RPMI7951 (cell line): ENCODE data around the gene DDX10. TPM values are rescaled to one million over a fixed set of nuclear protein-coding genes. Genes with fewer than 3 reads are reported as not detected.
A peak's percentile ranks its signal among the peaks of the same experiment; 100 is the strongest.
"Not testable (repeated sequence)": the region's sequence is repeated elsewhere in the genome, so short reads cannot be mapped to it uniquely, and the experiment has no call there.

Experiments used
- DNase-seq: peaks from one replicate; pipeline ENCODE4 v3.0.0-alpha.2; 2012; ENCODE audit warnings: low read depth
- total RNA-seq: library from RNA; depleted of rRNA; stranded (reverse); fragments of >200 nt; shearing (Covaris generic); gene quantifications from 2 replicates; pipeline ENCODE4 v1.2.3, GENCODE V29; 2014

Gene DDX10
- total RNA-seq, 1 experiment from 2014 or later, result 26.8 TPM

DNA sequence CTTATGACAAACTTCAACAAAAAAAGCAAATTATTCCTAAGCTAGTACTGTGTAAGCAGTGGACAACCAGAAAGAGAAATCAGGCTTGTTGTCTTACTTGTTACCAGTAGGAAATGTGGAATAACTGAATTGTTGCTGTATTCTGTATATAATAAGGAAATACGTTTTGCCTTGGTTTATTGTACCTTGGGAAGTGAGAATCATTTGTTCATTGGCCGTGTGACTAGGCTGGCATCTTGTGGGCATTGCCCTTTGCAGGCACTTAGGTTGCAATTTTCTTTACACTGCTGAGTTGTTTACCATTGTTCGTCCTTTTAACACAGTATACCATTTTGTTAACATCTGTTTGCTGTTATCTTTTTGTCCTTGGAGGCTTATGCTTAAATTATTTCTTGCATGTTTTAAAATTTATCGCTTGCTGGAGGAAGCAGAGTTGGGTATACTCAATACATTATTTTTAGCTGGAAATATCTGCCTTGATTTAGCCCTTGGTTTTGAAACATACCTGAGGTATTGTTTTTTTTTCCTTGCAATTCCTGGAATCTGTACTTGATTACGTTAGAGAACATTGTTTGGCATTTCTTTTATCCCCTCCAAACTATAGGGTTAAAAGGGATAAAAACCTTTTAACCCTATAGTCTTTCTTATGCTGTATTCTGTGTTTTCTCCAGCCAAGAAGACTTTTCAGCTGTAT lies 109.3 kb downstream of the DDX10 start:
- DNase-seq, result no peak

DNA sequence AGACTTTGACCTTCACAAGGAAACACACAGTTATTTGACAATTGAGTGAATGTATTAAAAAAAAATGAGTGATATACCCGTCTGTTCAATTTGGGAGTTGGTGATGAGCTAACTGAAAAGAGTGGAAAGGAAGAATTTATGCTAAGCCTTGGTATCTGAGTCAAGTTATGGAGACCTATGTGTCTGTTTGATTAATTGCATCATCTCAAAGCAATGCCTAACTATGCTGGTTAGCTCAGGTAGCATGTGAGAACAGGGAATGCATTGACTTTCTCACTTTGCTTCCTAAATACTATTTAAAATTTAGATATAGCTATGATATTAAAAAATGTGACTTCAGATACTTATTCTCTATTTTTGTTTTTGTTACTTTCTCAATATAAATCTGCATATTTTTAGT lies 110.5 kb downstream of the DDX10 start:
- DNase-seq, result no peak

- not testable (repeated sequence) for DNase-seq
Measured at GRCh38 chr11:108779147-108779546, 114.3 kb downstream of the DDX10 start.

DNA sequence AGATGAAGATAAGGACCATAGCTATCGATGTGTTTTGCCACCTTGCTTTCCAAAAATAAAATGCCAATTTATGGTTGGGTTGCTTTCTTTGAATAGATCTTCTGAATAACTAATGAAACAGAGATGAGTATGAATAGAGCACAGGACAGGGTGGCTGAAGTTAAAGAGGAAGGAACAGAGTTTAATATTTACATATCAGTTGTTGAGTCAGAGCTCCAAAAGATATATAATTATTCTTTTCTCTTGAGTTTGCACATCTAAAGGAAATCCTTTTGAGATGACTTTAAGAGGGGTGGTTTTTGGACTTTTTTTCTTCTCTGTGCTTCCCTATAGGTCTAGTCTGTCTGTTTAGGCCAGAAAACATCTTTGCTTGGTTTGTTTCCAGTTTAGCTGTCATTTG lies 115.2 kb downstream of the DDX10 start:
- DNase-seq, result no peak

DNA sequence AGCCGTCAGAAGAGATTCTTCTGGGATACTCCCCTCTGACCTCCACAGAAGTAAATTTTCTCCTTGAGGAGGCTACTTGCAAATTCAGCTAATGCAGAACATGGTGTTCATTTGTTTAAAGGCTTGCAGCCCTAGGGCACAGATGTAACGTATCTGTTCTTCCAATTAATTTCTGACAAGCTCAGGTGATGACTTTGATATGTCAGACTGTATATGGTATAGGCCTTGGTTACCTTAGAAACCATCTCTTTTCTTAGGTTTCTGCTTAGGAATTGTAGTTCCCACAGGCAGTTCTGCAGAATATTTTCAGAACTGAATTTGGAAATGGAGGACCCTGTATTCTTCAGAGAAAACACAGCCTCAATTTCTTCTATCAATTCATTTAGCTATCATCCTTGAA lies 117.1 kb downstream of the DDX10 start:
- DNase-seq, result no peak

- no peak for DNase-seq
Measured at GRCh38 chr11:108786281-108786990, 121.6 kb downstream of the DDX10 start.

DNA sequence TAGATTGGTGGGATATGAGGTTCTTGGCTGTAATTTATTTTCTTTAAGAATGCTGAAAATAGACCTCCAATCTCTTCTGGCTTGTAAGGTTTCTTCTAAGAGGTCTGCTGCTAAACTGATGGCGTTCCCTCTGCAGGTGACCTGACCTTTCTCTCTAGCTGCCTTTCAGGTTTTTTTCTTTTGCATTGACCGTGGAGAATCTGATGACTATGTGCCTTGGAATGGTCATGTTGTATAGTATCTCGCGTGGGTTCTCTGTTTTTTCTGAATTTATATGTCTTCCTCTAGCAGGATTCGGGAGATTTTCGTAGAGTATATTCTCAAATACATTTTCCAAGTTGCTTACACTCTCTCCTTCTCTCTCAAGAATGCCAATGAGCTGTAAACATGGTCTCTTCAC lies 122.2 kb downstream of the DDX10 start:
- no peak for DNase-seq

DNA sequence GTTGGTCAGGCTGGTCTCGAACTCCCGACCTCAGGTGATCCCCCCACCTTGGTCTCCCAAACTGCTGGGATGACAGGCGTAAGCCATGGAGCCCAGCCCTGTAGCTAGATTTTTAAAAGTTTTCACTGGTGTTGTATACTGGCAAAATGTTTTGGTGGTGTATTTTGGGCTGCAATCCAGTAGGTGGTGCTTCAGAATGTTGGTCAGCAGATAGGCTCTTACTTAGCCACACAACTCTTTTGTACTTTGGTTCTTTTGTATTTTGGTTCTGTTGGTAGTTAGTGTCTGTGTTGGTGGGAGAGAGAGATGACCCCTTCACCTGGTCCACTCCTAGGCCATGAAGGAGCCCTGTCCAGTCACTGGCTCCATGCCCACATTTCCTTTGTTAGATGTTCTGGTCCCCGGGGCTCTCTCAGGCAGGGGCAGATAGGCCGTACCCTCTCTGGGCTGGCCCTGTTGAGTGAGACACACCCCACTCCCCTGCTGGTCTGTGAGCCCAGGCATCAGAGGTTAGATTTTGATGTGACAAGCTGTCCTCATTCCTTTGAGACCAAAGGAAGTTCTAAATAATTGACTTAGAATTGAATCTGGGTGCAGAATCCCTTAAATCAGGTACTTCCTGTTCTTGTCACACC lies 123.8 kb downstream of the DDX10 start:
- DNase-seq, result peak; percentile 51

GRCh38 chr11:108790501-108791299 lies 125.8 kb downstream of the DDX10 start:
- no peak for DNase-seq

- no peak for DNase-seq
Measured at GRCh38 chr11:108793138-108793537, 128.3 kb downstream of the DDX10 start.

DNA sequence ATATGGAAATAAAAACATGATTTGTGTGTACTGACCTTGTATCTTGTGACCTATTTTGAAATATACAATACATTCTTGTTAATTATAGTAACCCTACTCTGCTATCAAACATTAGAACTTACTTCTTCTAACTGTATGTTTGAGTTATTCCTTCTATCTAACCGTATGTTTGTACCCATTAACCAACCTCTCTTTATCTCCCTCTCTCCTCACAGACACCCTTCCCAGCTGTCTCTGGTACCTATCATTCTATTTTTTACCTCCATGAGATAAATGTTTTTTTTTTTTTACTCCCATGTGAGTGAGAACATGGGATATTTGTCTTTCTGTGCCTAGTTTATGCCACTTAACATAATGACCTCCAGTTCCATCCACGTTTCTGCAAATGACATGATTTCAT lies 128.7 kb downstream of the DDX10 start:
- no peak for DNase-seq

DNA sequence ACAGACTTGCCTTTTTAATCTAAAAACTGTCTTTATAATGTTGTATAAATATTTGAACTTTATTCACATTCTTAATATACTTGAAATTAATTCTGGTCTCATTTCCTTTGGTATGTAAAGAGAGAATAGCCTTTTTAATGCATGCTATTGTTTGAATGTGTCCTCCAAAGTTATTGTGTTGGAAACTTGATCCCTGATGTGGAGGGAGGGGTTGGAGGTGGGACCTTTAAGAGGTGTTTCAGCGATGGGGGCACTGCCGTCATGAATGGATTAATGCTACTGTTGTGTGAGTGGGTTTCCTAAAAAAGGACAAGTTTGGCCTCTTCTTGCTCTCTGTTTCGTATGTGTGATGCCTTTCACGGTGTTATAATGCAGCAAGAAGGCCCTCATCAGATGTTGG lies 131.7 kb downstream of the DDX10 start:
- DNase-seq, result no peak

GRCh38 chr11:108797578-108798100 lies 132.8 kb downstream of the DDX10 start:
- DNase-seq, result no peak

DNA sequence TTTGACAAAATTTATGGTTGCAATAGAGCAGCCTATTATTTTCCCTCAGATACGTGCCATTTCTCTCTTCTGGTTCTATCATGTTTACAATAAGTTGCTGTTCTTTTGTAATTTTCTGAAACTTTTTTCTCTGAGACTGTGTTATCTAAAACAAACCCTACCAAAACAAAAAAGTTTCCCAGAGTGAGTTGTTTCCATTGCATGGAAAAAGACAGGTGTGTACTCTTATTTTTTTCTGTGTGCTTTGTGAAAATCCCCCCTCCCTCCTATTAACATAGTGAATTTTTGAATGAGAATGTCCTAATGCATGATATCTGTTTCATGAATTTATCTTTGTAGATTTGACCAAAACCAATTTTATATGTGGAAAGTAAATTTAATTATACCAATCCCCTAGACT lies 137.6 kb downstream of the DDX10 start:
- no peak for DNase-seq

DNA sequence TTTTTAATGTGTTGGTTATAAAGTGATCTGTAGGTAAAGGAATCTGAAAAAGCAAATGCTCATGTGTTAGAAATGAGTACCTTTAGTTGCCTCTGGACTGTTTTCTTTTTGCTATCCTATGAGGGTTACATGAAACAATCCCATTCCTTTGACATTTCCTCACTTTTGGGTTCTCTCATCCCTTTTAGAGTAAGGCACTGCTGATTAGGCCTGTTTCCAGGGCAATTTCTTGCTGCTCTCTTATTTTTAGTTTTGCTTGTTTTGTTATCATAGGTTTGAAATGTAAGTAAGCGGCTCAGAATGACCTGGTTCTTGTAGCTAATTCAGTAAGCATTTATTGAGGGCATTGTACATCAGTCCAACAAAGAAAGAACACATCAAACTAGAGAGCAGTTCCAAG lies 138.9 kb downstream of the DDX10 start:
- no peak for DNase-seq

DNA sequence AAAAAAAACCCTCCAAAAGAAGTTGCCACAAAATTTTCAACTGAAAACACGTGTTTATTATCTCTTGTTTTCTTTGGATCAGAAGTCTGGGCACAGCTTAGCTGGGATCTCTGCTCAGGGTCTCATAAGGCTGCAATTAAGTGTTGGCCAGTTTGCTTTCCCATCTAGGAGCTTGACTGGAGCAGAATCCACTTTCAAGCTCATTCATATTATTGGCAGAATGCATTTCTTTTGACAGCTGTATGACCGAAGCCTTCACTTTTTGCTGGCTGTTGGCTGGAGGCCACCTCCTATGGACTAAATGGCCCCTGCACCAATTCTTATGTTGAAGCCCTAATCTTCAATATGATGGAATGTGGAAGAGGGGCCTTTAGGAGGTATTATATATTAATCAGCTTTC lies 139.6 kb downstream of the DDX10 start:
- no peak for DNase-seq

GRCh38 chr11:108805030-108805429 lies 140.2 kb downstream of the DDX10 start:
- DNase-seq, result no peak

DNA sequence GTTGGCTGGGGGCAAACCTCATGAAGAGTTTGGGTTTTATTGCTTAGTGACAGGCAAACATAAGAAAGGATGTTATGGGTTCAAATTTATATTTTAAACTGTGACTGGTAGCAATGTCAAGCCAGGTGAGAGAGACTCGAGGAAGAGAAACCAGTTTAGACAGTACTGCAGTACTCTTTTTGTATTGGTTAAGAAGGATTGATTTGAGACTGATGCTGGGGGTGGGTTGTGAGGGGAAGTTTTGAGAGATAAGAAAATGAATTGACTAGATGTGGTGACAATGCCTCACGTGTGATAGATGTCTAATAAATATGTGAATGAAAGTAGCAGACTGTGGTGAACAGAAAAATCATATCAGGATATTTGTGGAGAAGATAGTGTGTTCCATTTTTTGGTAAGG lies 142.4 kb downstream of the DDX10 start:
- DNase-seq, result no peak

DNA sequence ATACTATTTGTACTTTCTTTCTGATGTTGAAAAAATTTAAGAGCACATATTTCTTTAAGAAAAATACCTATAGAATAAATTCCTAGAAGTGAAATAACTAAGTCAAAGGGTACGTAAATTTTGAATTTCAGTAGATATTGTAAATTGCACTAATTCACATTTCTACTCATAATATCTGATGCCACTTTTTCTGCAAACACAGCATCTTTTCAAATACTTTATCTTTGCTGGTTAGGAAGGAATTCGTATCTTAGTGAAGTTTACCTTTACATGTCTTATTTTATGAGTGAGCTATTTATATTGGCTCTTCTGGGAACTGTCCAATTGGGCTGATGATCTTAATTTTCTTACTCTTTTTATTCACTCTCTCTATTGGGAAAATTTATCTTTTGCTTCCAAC lies 148.2 kb downstream of the DDX10 start:
- DNase-seq, result no peak

GRCh38 chr11:108817976-108818375 lies 153.1 kb downstream of the DDX10 start:
- DNase-seq, result no peak

- DNase-seq, result no peak
Measured at GRCh38 chr11:108818971-108819370, 154.1 kb downstream of the DDX10 start.

DNA sequence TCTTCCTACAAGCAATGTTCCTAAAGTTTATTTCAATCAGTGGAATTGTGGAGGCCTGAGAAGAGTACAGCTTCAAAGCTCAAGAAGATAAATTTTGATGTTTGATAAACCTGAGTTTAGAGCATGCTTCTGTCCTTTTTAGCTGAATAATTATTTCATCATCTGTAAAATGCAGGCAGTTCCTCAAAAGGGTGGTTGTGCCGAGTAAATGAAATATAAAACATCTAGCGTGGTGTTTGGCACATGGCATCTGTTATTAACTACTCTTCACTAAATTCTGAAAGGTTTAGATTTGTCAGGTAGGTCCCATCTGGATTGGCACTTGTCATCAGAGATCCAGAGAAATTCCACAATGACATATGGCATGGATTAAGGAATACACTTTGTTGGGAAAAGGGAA lies 155.1 kb downstream of the DDX10 start:
- DNase-seq, result no peak
